ENCODE results near the gene KCNS1.

Gene KCNS1

DNA sequence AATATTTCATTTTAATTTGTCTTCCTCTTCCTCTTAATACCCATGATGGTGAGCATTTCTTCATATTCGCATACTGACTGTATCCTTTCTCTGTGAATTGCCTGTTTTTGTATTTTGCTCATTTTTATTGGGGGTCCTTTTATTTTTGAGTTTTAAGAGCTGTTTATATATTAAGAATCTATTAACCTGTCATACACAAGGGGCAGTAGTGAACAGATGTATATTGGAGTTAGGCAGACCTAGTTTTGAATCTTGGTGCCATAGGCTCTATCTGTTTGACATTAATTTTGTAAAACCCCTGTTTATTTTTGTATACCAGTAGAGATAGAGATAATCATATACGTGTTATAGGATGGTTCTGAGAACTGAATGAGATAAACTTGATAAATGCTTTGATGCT, 17.1 kb upstream of the KCNS1 start:
- Histone ChIP-seq H3K4me1 (ENCODE audit: insufficient read depth, low read length) (peaks cover 3% of the 10 kb centered on the region; the same call in 1 of the 2 replicates), H3K27me3 (ENCODE audit: insufficient read depth, low read length) (no peaks in the 10 kb centered on the region), H3K27ac (ENCODE audit: low read depth, low read length) (no peak overlapping the region), H3K36me3 (ENCODE audit: insufficient read depth, low read length) (no peaks in the 10 kb centered on the region), H3K9me3 (ENCODE audit: insufficient read depth, low read depth, low read length) (no peaks in the 10 kb centered on the region), H3K9ac (ENCODE audit: low read depth, low read length) (no peak overlapping the region), H3K4me3 (ENCODE audit: low read length) (no peak overlapping the region)
- 100% methylated on average over 1 of the region's 2 CpGs for WGBS

DNA sequence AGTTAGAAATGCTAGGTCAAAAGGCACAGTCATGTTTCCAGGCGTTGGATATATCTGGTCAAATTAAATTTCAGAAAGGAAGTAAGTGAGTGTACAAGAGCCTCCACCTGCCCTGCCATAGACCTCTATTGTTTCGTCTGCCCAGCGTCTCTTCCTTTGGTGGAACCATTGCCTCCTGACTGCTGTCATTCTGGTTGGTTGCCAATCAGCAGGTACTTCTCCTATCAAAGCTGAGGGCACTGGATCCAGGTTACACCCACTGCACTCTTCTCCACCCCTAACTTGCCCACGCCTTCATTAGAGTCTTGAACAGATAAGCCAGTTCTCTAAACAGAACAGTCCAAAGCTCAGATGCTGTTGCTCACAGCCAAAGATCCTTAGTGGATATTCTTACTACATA, 16.7 kb upstream of the KCNS1 start:
- Histone ChIP-seq H3K36me3 (ENCODE audit: insufficient read depth, low read length) (no peaks in the 10 kb centered on the region), H3K27ac (ENCODE audit: low read depth, low read length) (no peak overlapping the region), H3K4me3 (ENCODE audit: low read length) (no peak overlapping the region), H3K4me1 (ENCODE audit: insufficient read depth, low read length) (peaks cover 3% of the 10 kb centered on the region; the same call in 1 of the 2 replicates), H3K9ac (ENCODE audit: low read depth, low read length) (no peak overlapping the region), H3K27me3 (ENCODE audit: insufficient read depth, low read length) (no peaks in the 10 kb centered on the region), H3K9me3 (ENCODE audit: insufficient read depth, low read depth, low read length) (no peaks in the 10 kb centered on the region)
- WGBS, result 91% methylated on average over 4 of the region's 4 CpGs

DNA sequence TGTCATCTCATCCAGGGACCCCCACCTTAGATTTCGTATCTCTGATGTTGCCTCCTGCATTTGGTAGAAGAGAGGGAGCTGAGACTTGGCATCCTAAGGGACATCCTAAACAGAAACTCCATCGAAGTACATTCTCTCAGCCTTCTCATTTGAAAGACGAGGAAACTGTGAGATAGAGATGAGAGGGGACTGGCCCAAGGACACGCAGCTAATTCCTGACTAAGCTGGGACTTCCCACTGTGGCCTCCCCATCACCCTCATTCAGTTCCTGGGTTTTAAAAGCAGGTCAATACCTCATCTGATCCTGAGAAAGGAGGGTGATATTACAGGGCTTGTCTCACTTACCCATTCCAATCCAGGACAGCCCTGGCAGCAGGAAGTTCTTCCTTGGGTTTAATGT, 14.9 kb upstream of the KCNS1 start:
- Histone ChIP-seq H3K36me3 (ENCODE audit: insufficient read depth, low read length) (no peaks in the 10 kb centered on the region), H3K4me3 (ENCODE audit: low read length) (no peak overlapping the region), H3K27me3 (ENCODE audit: insufficient read depth, low read length) (no peaks in the 10 kb centered on the region), H3K9me3 (ENCODE audit: insufficient read depth, low read depth, low read length) (no peaks in the 10 kb centered on the region), H3K9ac (ENCODE audit: low read depth, low read length) (no peak overlapping the region), H3K4me1 (ENCODE audit: insufficient read depth, low read length) (peaks cover 7% of the 10 kb centered on the region; the same call in 1 of the 2 replicates), H3K27ac (ENCODE audit: low read depth, low read length) (no peak overlapping the region)
- 91% methylated on average over 4 of the region's 4 CpGs for WGBS

DNA sequence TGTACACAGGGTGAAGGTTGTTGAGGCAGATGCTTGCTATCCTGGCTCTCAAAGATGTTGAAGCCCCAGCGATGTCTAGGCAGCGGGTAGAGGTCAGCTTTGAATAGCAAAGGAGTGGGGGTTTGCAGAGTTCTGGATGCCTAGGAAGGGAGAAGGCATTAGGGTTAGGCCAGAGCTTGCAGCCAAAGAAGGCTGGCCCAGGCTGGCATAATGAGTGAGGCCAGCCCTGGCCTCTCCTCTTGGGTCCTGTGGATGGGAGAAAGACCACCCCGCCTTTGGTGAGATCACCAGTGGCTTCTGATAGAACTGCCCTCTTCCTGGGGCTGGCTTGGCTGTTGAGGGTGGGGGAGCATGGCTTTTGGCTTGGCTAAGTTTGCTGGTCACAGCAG, 14.5 kb upstream of the KCNS1 start:
- Histone ChIP-seq H3K36me3 (ENCODE audit: insufficient read depth, low read length) (no peaks in the 10 kb centered on the region), H3K27me3 (ENCODE audit: insufficient read depth, low read length) (no peaks in the 10 kb centered on the region)
- WGBS, result 85% methylated on average over 3 of the region's 3 CpGs

DNA sequence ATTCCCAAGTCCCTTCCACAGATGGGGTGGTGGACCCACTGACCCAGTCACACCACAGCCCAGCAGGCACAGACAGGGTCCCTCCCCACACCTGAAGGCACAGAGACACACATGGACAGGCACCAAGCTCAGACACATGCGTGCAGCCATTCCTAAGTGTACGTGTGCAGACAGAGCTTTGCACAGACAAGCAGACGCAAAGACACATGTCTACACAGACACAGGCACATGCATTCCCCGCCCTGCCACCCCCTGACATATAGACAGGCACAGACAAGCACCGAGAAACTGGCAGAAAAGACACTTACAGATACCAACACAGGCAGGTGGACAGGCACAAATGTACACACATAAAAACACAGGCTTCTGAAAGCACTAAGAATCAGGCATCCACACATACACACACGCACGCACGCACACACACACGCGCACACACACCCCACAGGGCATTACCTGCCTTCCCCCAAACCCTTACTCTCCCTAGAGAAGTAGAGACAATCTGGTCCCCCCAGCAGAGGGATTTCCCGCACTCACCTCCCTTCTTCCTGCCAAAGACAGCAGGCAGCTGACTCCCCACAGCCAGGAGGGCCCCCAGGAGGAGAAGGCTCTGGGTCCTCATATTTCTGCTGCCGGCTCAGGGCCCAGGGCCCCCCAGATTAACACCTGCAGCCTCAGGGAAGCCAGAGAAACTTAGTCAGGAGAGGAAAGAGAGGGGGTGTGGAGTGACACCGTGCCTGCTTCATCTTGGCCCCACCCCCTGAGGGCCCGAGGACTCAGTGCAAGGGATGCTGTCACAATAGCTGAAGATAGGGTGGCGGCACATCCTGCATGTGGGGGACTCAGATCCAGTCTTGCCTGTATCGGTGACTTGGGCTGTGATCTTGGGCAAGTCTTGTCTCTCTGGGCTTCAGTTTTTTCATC, 13.8 kb upstream of the KCNS1 start, which contains the start of gene WFDC5:
Gene WFDC5, minus strand, starts transcription at position 710 of the 921 bp plus-strand sequence. Its CDS starts 91 bp downstream, at position 619.
- H3K9ac ChIP-seq (ENCODE audit: low read depth, low read length), result no peak within 1 kb of the TSS
- no peak within 1 kb of the TSS for H3K27ac ChIP-seq (ENCODE audit: low read depth, low read length)
- H3K4me3 ChIP-seq (ENCODE audit: low read length), result 0 out of 2 replicates have a peak within 1 kb of the TSS, but pooled peaks have one; percentile 4
- no peaks in the 10 kb centered on the region for H3K36me3 ChIP-seq (ENCODE audit: insufficient read depth, low read length)
- no peaks in the 10 kb centered on the region for H3K9me3 ChIP-seq (ENCODE audit: insufficient read depth, low read depth, low read length)
- 68% methylated on average over 16 of the region's 16 CpGs for WGBS
- H3K4me1 ChIP-seq (ENCODE audit: insufficient read depth, low read length), result peaks cover 7% of the 10 kb centered on the region; the same call in 1 of the 2 replicates
- no peaks in the 10 kb centered on the region for H3K27me3 ChIP-seq (ENCODE audit: insufficient read depth, low read length)

More for the DNA sequence above, 14.5 kb upstream of the KCNS1 start:
- H3K4me1 ChIP-seq (ENCODE audit: insufficient read depth, low read length), result peaks cover 7% of the 10 kb centered on the region; the same call in 1 of the 2 replicates
- no peak overlapping the region for H3K27ac ChIP-seq (ENCODE audit: low read depth, low read length)
- H3K9me3 ChIP-seq (ENCODE audit: insufficient read depth, low read depth, low read length), result no peaks in the 10 kb centered on the region
- no peak overlapping the region for H3K4me3 ChIP-seq (ENCODE audit: low read length)
- H3K9ac ChIP-seq (ENCODE audit: low read depth, low read length), result no peak overlapping the region

DNA sequence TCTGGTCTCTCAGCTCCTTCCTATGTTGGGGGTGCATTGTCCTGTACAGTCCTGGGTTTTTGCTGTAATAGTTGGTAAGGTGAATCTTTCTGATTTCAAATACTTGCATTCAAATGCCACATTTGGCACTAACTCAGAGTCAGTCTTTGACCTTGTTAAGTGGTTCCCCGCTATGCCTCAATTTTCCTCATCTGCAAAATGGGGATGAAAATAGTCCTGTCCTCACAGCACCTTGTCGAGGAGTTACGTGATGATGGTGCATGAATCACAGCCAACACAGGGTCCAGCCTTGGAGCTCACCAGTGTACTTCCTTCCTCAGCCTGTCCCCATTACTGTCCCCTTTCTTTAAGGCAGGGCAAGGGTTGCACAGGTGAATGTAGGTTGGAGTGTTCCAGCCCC, 12.9 kb upstream of the KCNS1 start:
- Histone ChIP-seq H3K9me3 (ENCODE audit: insufficient read depth, low read depth, low read length) (no peaks in the 10 kb centered on the region), H3K27me3 (ENCODE audit: insufficient read depth, low read length) (no peaks in the 10 kb centered on the region), H3K4me1 (ENCODE audit: insufficient read depth, low read length) (peaks cover 7% of the 10 kb centered on the region; the same call in 1 of the 2 replicates), H3K36me3 (ENCODE audit: insufficient read depth, low read length) (no peaks in the 10 kb centered on the region), H3K9ac (ENCODE audit: low read depth, low read length) (no peak overlapping the region), H3K4me3 (ENCODE audit: low read length) (no peak overlapping the region), H3K27ac (ENCODE audit: low read depth, low read length) (no peak overlapping the region)
- WGBS, result 92% methylated on average over 3 of the region's 3 CpGs

DNA sequence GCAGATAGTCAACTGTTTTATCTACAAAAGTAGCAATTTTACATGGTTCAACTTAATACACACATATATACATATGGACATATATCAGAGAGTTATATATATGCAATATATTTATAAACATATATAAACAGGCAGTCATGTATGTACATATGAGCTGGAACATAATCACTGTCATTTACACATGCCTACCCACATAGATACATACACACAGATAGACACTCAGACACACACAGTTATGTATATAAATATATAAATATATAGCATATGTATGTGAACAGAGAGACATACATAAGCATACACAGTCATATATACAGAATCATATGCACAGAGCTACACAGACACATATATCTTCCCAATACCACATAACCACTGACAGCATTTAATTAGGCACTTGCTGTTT, 11.8 kb upstream of the KCNS1 start:
- no peak overlapping the region for H3K27ac ChIP-seq (ENCODE audit: low read depth, low read length)
- H3K9me3 ChIP-seq (ENCODE audit: insufficient read depth, low read depth, low read length), result no peaks in the 10 kb centered on the region
- H3K27me3 ChIP-seq (ENCODE audit: insufficient read depth, low read length), result no peaks in the 10 kb centered on the region
- H3K4me3 ChIP-seq (ENCODE audit: low read length), result no peak overlapping the region
- no peak overlapping the region for H3K9ac ChIP-seq (ENCODE audit: low read depth, low read length)
- H3K36me3 ChIP-seq (ENCODE audit: insufficient read depth, low read length), result no peaks in the 10 kb centered on the region
- H3K4me1 ChIP-seq (ENCODE audit: insufficient read depth, low read length), result peaks cover 7% of the 10 kb centered on the region; the same call in 1 of the 2 replicates

DNA sequence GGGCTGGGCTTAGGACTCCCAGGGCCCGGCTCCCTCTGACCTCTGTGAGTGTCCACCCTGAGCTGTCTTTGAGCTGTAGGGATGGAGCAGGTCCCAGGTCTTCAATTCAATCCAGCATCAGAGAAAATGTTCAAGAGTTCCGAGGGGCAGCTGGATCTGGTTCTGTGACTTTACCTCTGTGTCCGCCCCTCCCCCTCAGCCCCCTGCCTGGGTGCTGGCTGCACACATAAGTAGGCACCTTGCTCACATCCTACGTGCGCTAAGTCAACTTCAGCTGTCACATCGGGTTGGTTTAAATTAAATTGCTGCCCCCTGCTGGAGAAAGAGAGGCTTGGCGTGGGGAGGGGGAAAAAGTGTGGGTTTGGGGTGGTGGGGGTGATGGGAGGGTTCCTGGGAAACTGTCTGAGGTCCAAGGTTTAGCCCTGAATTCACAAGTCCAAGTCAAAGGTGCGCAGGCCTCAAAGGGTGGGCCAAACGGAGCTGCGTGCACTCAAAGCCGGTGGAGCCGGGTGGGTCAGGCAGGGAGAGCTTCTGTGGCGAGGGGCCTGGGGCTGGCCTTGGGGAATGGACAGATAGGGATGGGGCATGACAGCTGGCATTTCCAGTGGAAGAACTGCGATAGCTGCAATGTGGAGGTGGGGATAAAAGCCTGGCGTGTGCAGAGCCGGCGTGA, 11.0 kb upstream of the KCNS1 start:
- H3K4me1 ChIP-seq (ENCODE audit: insufficient read depth, low read length), result peaks cover 7% of the 10 kb centered on the region; the same call in 1 of the 2 replicates
- H3K27me3 ChIP-seq (ENCODE audit: insufficient read depth, low read length), result no peaks in the 10 kb centered on the region
- H3K4me3 ChIP-seq (ENCODE audit: low read length), result no peak overlapping the region
- WGBS, result 64% methylated on average over 17 of the region's 17 CpGs
- no peak overlapping the region for H3K9ac ChIP-seq (ENCODE audit: low read depth, low read length)
- H3K36me3 ChIP-seq (ENCODE audit: insufficient read depth, low read length), result no peaks in the 10 kb centered on the region
- H3K9me3 ChIP-seq (ENCODE audit: insufficient read depth, low read depth, low read length), result no peaks in the 10 kb centered on the region
- no peak overlapping the region for H3K27ac ChIP-seq (ENCODE audit: low read depth, low read length)

DNA sequence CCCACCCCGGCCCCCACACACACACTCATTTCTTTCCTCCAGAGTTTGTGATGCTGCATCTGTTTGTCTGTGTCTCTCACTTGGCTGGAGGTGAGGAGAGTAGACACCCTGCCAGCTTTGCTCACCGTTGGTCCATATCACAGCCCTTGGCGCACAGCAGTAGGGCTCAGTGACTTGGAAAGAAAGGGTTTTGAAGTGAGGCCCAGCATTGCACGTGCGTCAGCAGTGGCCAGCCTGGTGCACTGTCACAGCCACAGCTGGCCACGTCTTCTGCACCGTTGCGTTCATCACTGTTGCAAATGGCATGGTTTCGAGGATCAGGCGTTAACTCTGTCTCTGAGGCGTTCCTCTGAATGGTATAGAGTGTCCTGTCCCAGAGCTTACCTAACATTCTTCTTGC, 10.4 kb upstream of the KCNS1 start:
- Histone ChIP-seq H3K27ac (ENCODE audit: low read depth, low read length) (no peak overlapping the region), H3K9me3 (ENCODE audit: insufficient read depth, low read depth, low read length) (no peaks in the 10 kb centered on the region), H3K4me1 (ENCODE audit: insufficient read depth, low read length) (peaks cover 7% of the 10 kb centered on the region; the same call in 1 of the 2 replicates), H3K9ac (ENCODE audit: low read depth, low read length) (no peak overlapping the region), H3K4me3 (ENCODE audit: low read length) (no peak overlapping the region), H3K36me3 (ENCODE audit: insufficient read depth, low read length) (no peaks in the 10 kb centered on the region), H3K27me3 (ENCODE audit: insufficient read depth, low read length) (no peaks in the 10 kb centered on the region)
- WGBS, result 88% methylated on average over 10 of the region's 11 CpGs

DNA sequence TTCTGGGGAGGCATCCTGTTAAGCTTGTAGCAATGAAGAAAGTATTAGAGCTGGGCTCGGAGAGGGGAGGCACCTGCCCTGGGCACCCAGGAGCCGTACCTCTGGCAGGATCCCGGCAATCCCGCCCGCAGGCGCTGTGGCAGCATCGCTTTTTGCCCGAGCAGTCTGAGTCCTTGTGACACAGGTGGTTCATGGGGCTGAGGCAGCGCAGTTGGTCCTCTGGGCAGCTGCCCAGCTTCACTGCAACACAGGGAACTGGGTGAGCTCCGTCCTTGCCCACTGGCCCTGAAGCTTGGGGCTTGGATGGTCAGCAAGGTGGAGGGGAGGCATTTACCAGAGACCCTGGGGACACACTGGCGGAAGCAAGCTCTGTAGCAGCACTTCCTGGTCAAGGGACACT, 9.4 kb upstream of the KCNS1 start:
- Histone ChIP-seq H3K27ac (ENCODE audit: low read depth, low read length) (no peak overlapping the region), H3K4me1 (ENCODE audit: insufficient read depth, low read length) (peaks cover 7% of the 10 kb centered on the region; the same call in 1 of the 2 replicates), H3K9ac (ENCODE audit: low read depth, low read length) (no peak overlapping the region), H3K27me3 (ENCODE audit: insufficient read depth, low read length) (no peaks in the 10 kb centered on the region), H3K4me3 (ENCODE audit: low read length) (no peak overlapping the region), H3K9me3 (ENCODE audit: insufficient read depth, low read depth, low read length) (no peaks in the 10 kb centered on the region), H3K36me3 (ENCODE audit: insufficient read depth, low read length) (no peaks in the 10 kb centered on the region)
- 95% methylated on average over 11 of the region's 11 CpGs for WGBS

DNA sequence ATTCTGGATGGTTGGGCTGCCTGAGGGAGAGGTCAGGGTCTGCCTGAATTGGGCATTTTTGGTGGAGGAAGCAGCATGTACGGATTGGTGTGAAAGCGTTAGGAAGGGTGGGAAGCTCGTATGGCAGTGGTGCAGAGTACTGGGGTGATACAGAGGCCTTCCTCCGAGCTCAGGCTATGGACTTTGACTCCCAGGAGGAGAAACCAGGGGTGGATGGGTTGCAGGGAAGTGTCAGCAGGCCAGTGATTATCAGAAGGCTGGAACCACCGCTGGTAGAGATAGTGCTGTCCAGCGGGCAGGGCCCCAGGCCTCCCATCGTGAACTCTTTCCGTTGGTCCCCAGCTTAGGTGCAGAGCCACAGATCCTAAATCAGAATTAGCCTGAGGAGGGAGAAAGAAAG, 8.7 kb upstream of the KCNS1 start:
- H3K4me1 ChIP-seq (ENCODE audit: insufficient read depth, low read length), result 0 out of 2 replicates have a peak, but pooled peaks cover 5% of the 10 kb centered on the region
- no peak overlapping the region for H3K4me3 ChIP-seq (ENCODE audit: low read length)
- H3K9ac ChIP-seq (ENCODE audit: low read depth, low read length), result no peak overlapping the region
- no peak overlapping the region for H3K27ac ChIP-seq (ENCODE audit: low read depth, low read length)
- 88% methylated on average over 8 of the region's 8 CpGs for WGBS
- no peaks in the 10 kb centered on the region for H3K27me3 ChIP-seq (ENCODE audit: insufficient read depth, low read length)
- no peaks in the 10 kb centered on the region for H3K36me3 ChIP-seq (ENCODE audit: insufficient read depth, low read length)
- H3K9me3 ChIP-seq (ENCODE audit: insufficient read depth, low read depth, low read length), result no peaks in the 10 kb centered on the region
